Measurements from ENCODE around the gene SERPINI1. TPM values are rescaled to one million over a fixed set of nuclear protein-coding genes. Genes with fewer than 3 reads are reported as not detected.

SERPINI1 gene
- total and polyA plus RNA-seq, 9 of the 15 experiments (the other 6 are each of a cell fraction or from before 2014, with no cell fraction given): 1.6 to 9.9 (median 3.5) TPM

DNA sequence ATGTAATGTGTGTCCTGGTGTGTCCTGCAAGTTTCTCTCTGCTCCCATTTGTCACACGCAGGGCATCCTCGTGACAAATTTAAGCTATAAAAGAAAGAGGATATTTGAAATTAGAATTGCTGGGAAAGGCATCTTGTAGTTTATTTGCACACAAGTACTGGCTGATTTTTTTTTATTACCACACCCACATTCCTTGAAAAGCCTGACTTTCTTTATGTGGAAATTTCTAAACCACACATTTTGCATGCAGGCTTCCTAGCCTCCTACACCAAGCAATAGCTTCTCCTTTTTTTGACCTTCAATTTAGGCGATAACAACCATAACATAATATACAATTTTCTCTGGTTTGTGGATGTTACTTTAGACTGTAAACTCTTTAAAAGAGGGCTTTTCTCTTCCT, 126.1 kb downstream of the SERPINI1 start:
- no peak overlapping the region for H3K4me3 ChIP-seq
- POLR2A ChIA-PET: no interaction called here
- DNase-seq (ENCODE audit: extremely low read depth in 1 of 4, low spot score in 3 of 4): no peak
- no peaks in the 10 kb centered on the region for H3K4me1 ChIP-seq (replicated peaks in 1 of 2; ENCODE audit: control insufficient read depth in 2 of 2, insufficient read depth in 2 of 2, low read length in 2 of 2)
- intact Hi-C loops (cut with micrococcal nuclease): no loop called here
- no peak overlapping the region for H2AFZ ChIP-seq (ENCODE audit: low read depth, low read length)
- WGBS (ENCODE audit: insufficient coverage, low coverage, missing lambda C conversion rate): 0% methylated on average over 3 of the region's 3 CpGs
- ATAC-seq: no peak
- no peak overlapping the region for H3K4me2 ChIP-seq (ENCODE audit: insufficient read depth, low read length)
- H3K9ac ChIP-seq (ENCODE audit: insufficient read depth in 1 of 2, low read depth in 2 of 2, low read length in 2 of 2): no peak overlapping the region
- H4K20me1 ChIP-seq (replicated peaks; ENCODE audit: control insufficient read depth, insufficient read depth, low read length): no peaks in the 10 kb centered on the region
- H3K36me3 ChIP-seq (ENCODE audit: control insufficient read depth, insufficient read depth, low read length): no peaks in the 10 kb centered on the region
- in situ Hi-C loops (cut with MboI): no loop called here
- BruUV-seq (replicated peaks): no TSS peak
- no peak for FAIRE-seq
- H3K9me1 ChIP-seq (ENCODE audit: control insufficient read depth, insufficient read depth, low read length): no peaks in the 10 kb centered on the region
- H3K79me2 ChIP-seq (ENCODE audit: control insufficient read depth, insufficient read depth, low read length): no peaks in the 10 kb centered on the region
- no peak overlapping the region for H3K27ac ChIP-seq (ENCODE audit: extremely low read depth, low read depth, low read length)
- H3K27me3 ChIP-seq (ENCODE audit: control insufficient read depth in 2 of 2, insufficient read depth in 2 of 2, low read length in 2 of 2): peaks cover 0 to 6% of the 10 kb centered on the region in 2 experiments; a peak in 1 of 5 replicates
- no peaks in the 10 kb centered on the region for H3K9me3 ChIP-seq (replicated peaks; ENCODE audit: control insufficient read depth, insufficient read depth, low read depth, low read length)
- CTCF ChIA-PET (ENCODE audit: low intra/inter-chr PET ratio): no interaction called here
- TF ChIP-seq ZNF174 (CRISPR knock-in tag; IDR thresholded peaks at IDR 0.05) (no peak), ZNF444 (CRISPR knock-in tag; IDR thresholded peaks at IDR 0.05) (no peak), KAT8 (IDR thresholded peaks at IDR 0.05; ENCODE audit: low read depth) (no peak), ZNF57 (CRISPR knock-in tag; IDR thresholded peaks at IDR 0.05) (no peak), NCOA1 (IDR thresholded peaks at IDR 0.05; ENCODE audit: low read depth) (no peak), SAFB2 (IDR thresholded peaks at IDR 0.05; ENCODE audit: borderline replicate concordance, low read depth, low read length, severe bottlenecking) (no peak), ZNF318 (IDR thresholded peaks at IDR 0.05; ENCODE audit: borderline replicate concordance in 1 of 2, low read depth in 1 of 2) (no peak), HNRNPUL1 (IDR thresholded peaks at IDR 0.05; ENCODE audit: low read length) (no peak), RHOXF2B (CRISPR knock-in tag; conservative IDR thresholded peaks at IDR 0.05) (no peak), IFI16 (CRISPR knock-in tag; IDR thresholded peaks at IDR 0.05) (no peak), E2F8 (IDR thresholded peaks at IDR 0.05; ENCODE audit: low read depth, partially characterized antibody) (no peak)

Measured in K562 (cell line).